ENCODE data around the gene EIF1B.

Gene EIF1B

DNA sequence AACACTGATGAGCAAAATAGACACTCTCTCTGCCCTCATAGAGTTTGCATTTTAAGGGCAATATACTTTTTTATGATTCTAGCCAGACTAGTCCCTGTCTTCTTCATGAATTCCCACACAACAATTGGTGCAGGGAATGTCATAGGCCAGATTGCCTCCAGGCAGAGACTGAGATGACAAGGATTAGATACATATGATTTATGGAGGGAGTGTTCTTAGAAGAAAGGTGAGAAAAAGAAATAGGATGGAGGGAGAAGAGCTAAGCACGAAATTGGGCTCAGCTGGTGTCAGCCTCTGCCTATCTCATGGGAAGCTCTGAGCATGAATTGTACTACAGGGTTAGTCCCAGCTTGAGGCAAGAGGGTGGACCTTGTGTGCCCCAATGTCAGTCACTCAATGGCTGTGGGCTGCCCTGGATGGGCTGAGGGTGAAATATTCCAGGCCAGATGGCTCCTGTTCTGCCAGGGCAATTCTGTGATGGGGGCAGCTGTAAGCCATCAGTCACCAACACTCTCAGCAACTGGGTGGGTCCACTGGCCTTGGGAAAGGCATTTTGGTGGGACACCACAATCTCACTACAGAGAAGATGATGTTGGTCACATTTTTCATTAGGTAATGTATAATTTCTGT is 31.1 kb downstream of the EIF1B start:
- DNase-seq (ENCODE audit: low read depth): no peak

DNA sequence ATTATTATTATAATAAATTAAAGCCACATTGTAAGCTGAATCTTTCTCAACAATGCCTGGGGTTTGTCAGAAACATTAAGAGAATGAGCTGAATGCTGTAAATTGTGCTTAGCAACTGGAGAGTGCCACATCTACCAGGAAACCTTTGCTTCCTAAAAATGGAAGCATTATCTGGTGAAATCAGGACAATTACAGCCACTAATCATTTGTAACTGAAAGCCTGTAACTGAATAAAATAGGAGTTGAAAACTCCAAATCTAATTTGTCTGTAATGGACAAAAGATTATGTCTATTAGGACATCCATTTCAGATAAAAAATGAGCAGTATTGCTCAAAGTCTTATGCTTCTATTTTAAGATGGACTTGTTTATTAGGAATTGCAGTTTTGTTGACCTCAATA is 32.2 kb downstream of the EIF1B start:
- DNase-seq (ENCODE audit: low read depth): no peak

DNA sequence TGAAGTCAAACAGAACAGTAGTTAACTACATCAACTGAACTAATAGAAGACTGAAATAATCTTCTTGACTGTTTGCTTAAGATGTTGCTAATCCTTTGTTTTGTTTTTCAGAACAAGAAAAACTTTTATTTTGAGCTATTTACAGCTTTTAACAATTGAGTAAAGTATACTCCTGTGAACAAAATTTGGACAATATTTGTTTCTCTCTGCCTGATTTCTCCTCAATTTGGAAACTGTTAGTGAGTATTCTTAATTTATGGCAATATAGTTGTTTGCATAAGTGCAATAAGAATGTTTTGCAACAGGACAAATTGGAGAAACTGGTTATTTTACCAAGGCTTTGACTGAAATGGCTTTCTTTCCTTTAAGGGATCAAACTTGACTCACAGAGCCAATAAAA is 41.0 kb downstream of the EIF1B start:
- no peak for DNase-seq (ENCODE audit: low read depth)

DNA sequence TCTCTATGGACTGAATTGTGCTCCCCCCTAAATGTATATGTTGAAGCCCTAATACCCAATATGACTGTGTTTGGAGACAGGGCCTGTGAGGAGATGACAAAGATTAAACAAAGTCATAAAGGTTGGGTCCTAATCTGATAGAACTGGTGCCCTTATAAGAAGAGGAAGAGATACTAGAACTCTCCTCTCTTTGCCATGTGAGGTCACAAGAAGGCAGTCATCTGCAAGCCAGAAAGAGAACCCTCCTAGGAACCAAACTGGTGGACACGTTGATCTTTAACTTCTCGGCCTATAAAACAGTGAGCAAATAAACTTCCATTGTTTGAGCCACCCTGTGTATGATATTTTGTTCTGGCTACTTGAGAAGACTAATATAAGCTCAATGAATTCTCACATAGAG is 45.9 kb downstream of the EIF1B start:
- DNase-seq (ENCODE audit: low read depth): no peak

DNA sequence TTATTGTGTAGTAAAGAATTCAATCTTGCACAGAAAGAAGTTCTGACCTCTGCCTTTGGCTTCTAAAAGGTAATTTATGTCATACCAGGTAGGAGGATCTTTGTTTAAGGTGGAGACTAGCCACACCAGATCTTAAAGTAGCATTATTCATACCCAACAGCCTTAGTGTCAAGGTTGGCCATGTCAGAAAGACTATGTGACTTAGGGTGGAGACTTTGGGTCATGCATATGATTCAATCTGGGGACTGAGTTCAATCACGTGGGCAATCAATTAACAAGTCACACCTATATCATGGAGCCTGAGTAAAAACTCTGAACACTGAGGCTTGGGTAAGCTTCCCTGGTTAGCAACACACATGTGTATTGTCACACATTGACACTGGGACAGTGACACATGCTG is 48.9 kb downstream of the EIF1B start:
- DNase-seq (ENCODE audit: low read depth): no peak
